ENCODE data around the gene REV3L. TPM values are rescaled to one million over a fixed set of nuclear protein-coding genes. Genes with fewer than 3 reads are reported as not detected.
"Not testable (repeated sequence)": the region's sequence is repeated elsewhere in the genome, so short reads cannot be mapped to it uniquely, and the experiment has no call there.

The REV3L gene
- polyA plus RNA-seq, 3 donors from 2014 or later = 0.75 to 18.3 (median 9.0) TPM

GRCh38 chr6:111255838-111256237, 227.2 kb downstream of the REV3L start:
- H3K9me3 Mint-ChIP-seq, H3K36me3 Mint-ChIP-seq, H3K4me3 Mint-ChIP-seq, DNase-seq, H3K27ac Mint-ChIP-seq: not testable (repeated sequence)
- peaks cover 11 to 19% (median 18%) of the 10 kb centered on the region in 3 donors for H3K27me3 Mint-ChIP-seq (ENCODE audit: low read depth in 3 of 3)
- peaks cover 18 to 19% of the 10 kb centered on the region in 2 donors for H3K4me1 Mint-ChIP-seq

GRCh38 chr6:111254779-111255166, 228.2 kb downstream of the REV3L start:
- H3K9me3 Mint-ChIP-seq = peaks cover 0 to 2% (median 0%) of the 10 kb centered on the region in 6 donors
- DNase-seq = no peak
- H3K4me1 Mint-ChIP-seq = peaks cover 9 to 10% of the 10 kb centered on the region in 2 donors
- no peaks in the 10 kb centered on the region for H3K36me3 Mint-ChIP-seq
- peaks cover 8 to 14% (median 12%) of the 10 kb centered on the region in 3 donors for H3K27me3 Mint-ChIP-seq (ENCODE audit: low read depth in 3 of 3)
- no peak overlapping the region for H3K4me3 Mint-ChIP-seq
- H3K27ac Mint-ChIP-seq = no peak overlapping the region

- DNase-seq = no peak
- Mint-ChIP-seq H3K27me3 (ENCODE audit: low read depth in 3 of 3) (peaks cover 5 to 12% (median 10%) of the 10 kb centered on the region in 3 donors), H3K4me3 (no peak overlapping the region), H3K9me3 (peaks cover 0 to 2% (median 0%) of the 10 kb centered on the region in 6 donors), H3K36me3 (no peaks in the 10 kb centered on the region), H3K4me1 (peaks cover 7 to 9% of the 10 kb centered on the region in 2 donors), H3K27ac (no peak overlapping the region)
Observed at GRCh38 chr6:111254004-111254778, 228.8 kb downstream of the REV3L start.

GRCh38 chr6:111252726-111253125, 230.3 kb downstream of the REV3L start:
- peaks cover 2 to 8% (median 7%) of the 10 kb centered on the region in 3 donors for H3K27me3 Mint-ChIP-seq (ENCODE audit: low read depth in 3 of 3)
- H3K4me1 Mint-ChIP-seq = no peaks in the 10 kb centered on the region
- H3K27ac Mint-ChIP-seq = no peak overlapping the region
- H3K36me3 Mint-ChIP-seq = no peaks in the 10 kb centered on the region
- H3K4me3 Mint-ChIP-seq = no peak overlapping the region
- no peaks in the 10 kb centered on the region for H3K9me3 Mint-ChIP-seq
- no peak for DNase-seq

GRCh38 chr6:111250791-111251354, 232.1 kb downstream of the REV3L start:
- DNase-seq = no peak
- Mint-ChIP-seq H3K9me3 (no peaks in the 10 kb centered on the region), H3K36me3 (no peaks in the 10 kb centered on the region), H3K4me1 (no peaks in the 10 kb centered on the region), H3K4me3 (no peak overlapping the region), H3K27me3 (ENCODE audit: low read depth in 3 of 3) (peaks cover 0 to 4% (median 3%) of the 10 kb centered on the region in 3 donors), H3K27ac (no peak overlapping the region)

Other genes starting within 250 kb of the REV3L start
- 10 to 100 TPM in 1 of 3 donors, 1 to 10 TPM in 1, not detected in 1; 1.9 to 10.6 TPM for gene TRAF3IP2, start 122.7 kb upstream of the REV3L start, polyA plus RNA-seq